Mucosa of stomach (tissue), 1 donor: ENCODE results near the gene ETV3L.
"Not testable (repeated sequence)": the region's sequence is repeated elsewhere in the genome, so short reads cannot be mapped to it uniquely, and the experiment has no call there.

Experiments
- H3K27me3 ChIP-seq: one replicate; pipeline ENCODE4 v1.7.0; 2013; ENCODE audit warnings: mild to moderate bottlenecking, low read length; ENCODE audit not compliant: control insufficient read depth, insufficient read depth
- H3K36me3 ChIP-seq: one replicate; pipeline ENCODE4 v1.7.0; 2013; ENCODE audit warnings: low read length; ENCODE audit not compliant: control insufficient read depth, insufficient read depth
- H3K4me1 ChIP-seq: one replicate; pipeline ENCODE4 v1.7.0; 2013; ENCODE audit warnings: mild to moderate bottlenecking, low read length; ENCODE audit not compliant: control insufficient read depth, insufficient read depth
- H3K4me3 ChIP-seq: one replicate; pipeline ENCODE4 v1.7.0; 2013; ENCODE audit warnings: low read length
- H3K9ac ChIP-seq: one replicate; pipeline ENCODE4 v1.7.0; 2013; ENCODE audit warnings: mild to moderate bottlenecking, low read length, moderate library complexity
- H3K9me3 ChIP-seq: one replicate; pipeline ENCODE4 v1.7.0; 2013; ENCODE audit warnings: mild to moderate bottlenecking, low read length, moderate library complexity; ENCODE audit not compliant: control insufficient read depth
- donor health status: Pancreatic carcinoma.

The ETV3L gene

GRCh38 chr1:157110686-157111085, 11.1 kb upstream of the ETV3L start:
- no peaks in the 10 kb centered on the region for H3K36me3 ChIP-seq
- no peak overlapping the region for H3K9ac ChIP-seq
- H3K4me3 ChIP-seq = no peak overlapping the region
- H3K4me1 ChIP-seq = peaks cover 4% of the 10 kb centered on the region
- no peaks in the 10 kb centered on the region for H3K9me3 ChIP-seq
- H3K27me3 ChIP-seq = peaks cover 64% of the 10 kb centered on the region

GRCh38 chr1:157110003-157110402, 10.4 kb upstream of the ETV3L start:
- peaks cover 64% of the 10 kb centered on the region for H3K27me3 ChIP-seq

GRCh38 chr1:157108448-157108847, 8.8 kb upstream of the ETV3L start:
- Histone ChIP-seq H3K4me3 (no peak overlapping the region), H3K4me1 (peaks cover 4% of the 10 kb centered on the region), H3K9me3 (no peaks in the 10 kb centered on the region), H3K36me3 (no peaks in the 10 kb centered on the region), H3K27me3 (peaks cover 57% of the 10 kb centered on the region), H3K9ac (no peak overlapping the region)

More at GRCh38 chr1:157110003-157110402, 10.4 kb upstream of the ETV3L start:
- Histone ChIP-seq H3K4me1 (peaks cover 4% of the 10 kb centered on the region), H3K9me3 (no peaks in the 10 kb centered on the region), H3K36me3 (no peaks in the 10 kb centered on the region), H3K4me3 (no peak overlapping the region), H3K9ac (no peak overlapping the region)

- Histone ChIP-seq H3K9me3 (no peaks in the 10 kb centered on the region), H3K27me3 (peaks cover 52% of the 10 kb centered on the region), H3K4me1 (peaks cover 4% of the 10 kb centered on the region)
These were observed 8.1 kb upstream of the ETV3L start for GRCh38 chr1:157107702-157108101.

GRCh38 chr1:157106813-157107189, 7.2 kb upstream of the ETV3L start:
- H3K27me3 ChIP-seq = peaks cover 43% of the 10 kb centered on the region
- peaks cover 4% of the 10 kb centered on the region for H3K4me1 ChIP-seq
- no peaks in the 10 kb centered on the region for H3K36me3 ChIP-seq
- no peak overlapping the region for H3K4me3 ChIP-seq
- H3K9me3 ChIP-seq = no peaks in the 10 kb centered on the region
- H3K9ac ChIP-seq = no peak overlapping the region

More at GRCh38 chr1:157107702-157108101, 8.1 kb upstream of the ETV3L start:
- Histone ChIP-seq H3K36me3 (no peaks in the 10 kb centered on the region), H3K4me3 (no peak overlapping the region), H3K9ac (no peak overlapping the region)

GRCh38 chr1:157105988-157106812, 6.6 kb upstream of the ETV3L start:
- H3K4me1 ChIP-seq = peaks cover 4% of the 10 kb centered on the region
- no peaks in the 10 kb centered on the region for H3K36me3 ChIP-seq
- H3K4me3 ChIP-seq = no peak overlapping the region
- H3K27me3 ChIP-seq = peaks cover 37% of the 10 kb centered on the region
- no peaks in the 10 kb centered on the region for H3K9me3 ChIP-seq
- H3K9ac ChIP-seq = no peak overlapping the region

GRCh38 chr1:157105298-157105987, 5.8 kb upstream of the ETV3L start:
- H3K36me3 ChIP-seq = no peaks in the 10 kb centered on the region
- peaks cover 32% of the 10 kb centered on the region for H3K27me3 ChIP-seq
- no peaks in the 10 kb centered on the region for H3K9me3 ChIP-seq
- H3K4me3 ChIP-seq = no peak overlapping the region
- no peak overlapping the region for H3K9ac ChIP-seq
- H3K4me1 ChIP-seq = peaks cover 4% of the 10 kb centered on the region

GRCh38 chr1:157104598-157105293, 5.1 kb upstream of the ETV3L start:
- Histone ChIP-seq H3K27me3 (peaks cover 32% of the 10 kb centered on the region), H3K4me3 (no peak overlapping the region), H3K36me3 (no peaks in the 10 kb centered on the region), H3K4me1 (peaks cover 4% of the 10 kb centered on the region), H3K9me3 (no peaks in the 10 kb centered on the region), H3K9ac (no peak overlapping the region)

- no peak overlapping the region for H3K9ac ChIP-seq
- no peaks in the 10 kb centered on the region for H3K36me3 ChIP-seq
- no peaks in the 10 kb centered on the region for H3K9me3 ChIP-seq
- no peak overlapping the region for H3K4me3 ChIP-seq
- H3K4me1 ChIP-seq = peaks cover 4% of the 10 kb centered on the region
- peaks cover 24% of the 10 kb centered on the region for H3K27me3 ChIP-seq
These were observed 3.7 kb upstream of the ETV3L start for GRCh38 chr1:157103268-157103667.

GRCh38 chr1:157101149-157101548, 1.5 kb upstream of the ETV3L start:
- Histone ChIP-seq H3K36me3 (no peaks in the 10 kb centered on the region), H3K9ac (no peak overlapping the region), H3K4me1 (peaks cover 2% of the 10 kb centered on the region), H3K27me3 (peaks cover 4% of the 10 kb centered on the region), H3K4me3 (no peak overlapping the region), H3K9me3 (no peaks in the 10 kb centered on the region)

GRCh38 chr1:157098987-157099632, 498 bp downstream of the ETV3L start:
- not testable (repeated sequence) for H3K9ac ChIP-seq, H3K36me3 ChIP-seq, H3K9me3 ChIP-seq, H3K27me3 ChIP-seq, H3K4me3 ChIP-seq, H3K4me1 ChIP-seq
